ENCODE results near the gene PHAF1.

PHAF1 gene

DNA sequence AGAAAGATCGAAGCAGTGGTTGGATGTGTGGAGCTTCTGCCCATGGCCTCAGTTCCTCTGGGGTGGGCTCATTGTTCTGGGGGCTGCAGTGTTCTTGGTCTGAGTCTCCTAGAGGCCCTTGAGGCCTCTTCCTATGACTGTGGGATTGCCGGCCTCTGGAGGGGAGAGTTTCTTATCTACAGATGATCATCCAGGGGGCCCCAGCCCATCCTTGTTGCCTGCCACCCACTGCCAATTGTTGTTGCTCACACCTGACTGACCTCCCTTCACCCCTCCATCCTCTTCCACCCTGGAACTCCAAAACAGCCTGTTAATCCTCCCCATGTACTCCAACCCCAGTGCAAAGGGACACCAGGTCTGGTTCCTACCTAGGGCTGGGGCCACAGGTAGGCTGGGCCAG is 35.2 kb downstream of the PHAF1 start:
- Histone ChIP-seq H3K27me3 (replicated peaks; ENCODE audit: control insufficient read depth, insufficient read depth, low read length, poor library complexity, severe bottlenecking) (no peaks in the 10 kb centered on the region), H3K36me3 (ENCODE audit: control insufficient read depth, insufficient read depth, low read length) (peaks cover 71% of the 10 kb centered on the region), H3K27ac (ENCODE audit: insufficient read depth, low read length, poor library complexity, severe bottlenecking) (no peak overlapping the region), H3K4me1 (ENCODE audit: control insufficient read depth, insufficient read depth, low read length, poor library complexity, severe bottlenecking) (no peaks in the 10 kb centered on the region), H3K9me3 (ENCODE audit: control insufficient read depth, low read length) (no peaks in the 10 kb centered on the region), H3K4me3 (ENCODE audit: insufficient read depth, low read depth, low read length, poor library complexity, severe bottlenecking) (no peak overlapping the region)
- DNase-seq = no peak

DNA sequence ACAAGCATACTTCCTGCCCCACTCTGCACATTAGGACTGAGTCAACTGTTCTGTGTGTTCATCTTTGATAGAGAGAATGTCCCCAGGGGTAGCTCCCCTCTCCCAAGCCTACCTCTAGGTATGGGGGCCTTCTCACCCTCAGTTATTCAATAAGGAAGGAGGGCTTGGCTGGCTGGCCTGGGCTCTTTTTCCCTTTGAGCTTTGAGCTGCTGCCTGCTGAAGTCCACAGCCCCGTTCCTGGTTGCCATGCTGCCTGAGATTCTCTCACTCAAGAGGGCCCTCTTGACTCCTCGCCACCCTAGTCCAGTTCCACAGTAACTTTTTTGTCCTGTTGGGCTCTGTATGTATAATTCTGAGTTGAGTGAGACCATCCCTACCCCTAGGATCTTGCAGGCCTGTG is 36.0 kb downstream of the PHAF1 start:
- no peak overlapping the region for H3K4me3 ChIP-seq (ENCODE audit: insufficient read depth, low read depth, low read length, poor library complexity, severe bottlenecking)
- H3K9me3 ChIP-seq (ENCODE audit: control insufficient read depth, low read length) = no peaks in the 10 kb centered on the region
- H3K36me3 ChIP-seq (ENCODE audit: control insufficient read depth, insufficient read depth, low read length) = peaks cover 63% of the 10 kb centered on the region
- H3K27ac ChIP-seq (ENCODE audit: insufficient read depth, low read length, poor library complexity, severe bottlenecking) = peak overlapping the region; percentile 2
- H3K27me3 ChIP-seq (replicated peaks; ENCODE audit: control insufficient read depth, insufficient read depth, low read length, poor library complexity, severe bottlenecking) = no peaks in the 10 kb centered on the region
- H3K4me1 ChIP-seq (ENCODE audit: control insufficient read depth, insufficient read depth, low read length, poor library complexity, severe bottlenecking) = no peaks in the 10 kb centered on the region
- no peak for DNase-seq

DNA sequence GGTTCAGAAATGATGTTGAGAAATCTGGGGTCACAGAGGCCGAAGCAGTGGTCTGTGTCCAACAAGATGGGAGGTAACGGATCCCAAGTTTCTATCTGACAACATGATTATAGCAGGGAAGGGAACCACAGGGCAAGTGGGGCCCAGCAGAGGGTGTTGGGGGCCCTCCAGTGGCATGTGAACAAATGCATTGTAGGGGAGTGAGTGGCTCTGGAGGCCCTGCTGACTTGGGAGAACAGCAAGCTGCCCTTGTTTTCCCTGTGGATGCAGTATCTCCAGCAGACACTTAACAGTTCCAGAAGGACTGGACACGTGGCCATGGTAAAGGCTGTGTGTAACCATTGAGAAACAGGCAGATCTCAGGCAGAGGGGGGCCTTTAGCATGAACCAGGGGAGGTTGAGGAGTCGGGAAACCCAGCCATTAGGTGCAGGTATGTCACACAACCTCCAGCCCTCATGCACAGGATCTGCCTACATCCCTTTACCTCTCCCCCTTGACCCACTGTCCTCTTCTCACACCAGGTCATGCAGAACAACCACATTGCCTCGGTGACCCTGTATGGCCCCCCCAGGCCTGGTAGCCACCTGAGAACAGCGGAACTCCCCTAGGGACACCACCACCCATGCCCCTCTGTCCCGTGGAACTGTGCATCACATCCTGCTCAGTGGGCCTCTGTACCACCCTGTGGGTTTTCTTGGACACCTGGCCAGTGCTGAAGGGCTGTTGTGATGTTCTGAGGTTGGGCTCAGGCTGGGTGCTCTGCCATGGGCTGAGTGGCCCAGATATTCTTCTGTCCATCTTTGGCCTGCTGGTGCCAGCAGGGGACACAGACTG is 37.0 kb downstream of the PHAF1 start:
- DNase-seq = no peak
- Histone ChIP-seq H3K27ac (ENCODE audit: insufficient read depth, low read length, poor library complexity, severe bottlenecking) (no peak overlapping the region), H3K4me1 (ENCODE audit: control insufficient read depth, insufficient read depth, low read length, poor library complexity, severe bottlenecking) (peaks cover 4% of the 10 kb centered on the region), H3K4me3 (ENCODE audit: insufficient read depth, low read depth, low read length, poor library complexity, severe bottlenecking) (no peak overlapping the region), H3K9me3 (ENCODE audit: control insufficient read depth, low read length) (no peaks in the 10 kb centered on the region), H3K36me3 (ENCODE audit: control insufficient read depth, insufficient read depth, low read length) (peaks cover 54% of the 10 kb centered on the region), H3K27me3 (replicated peaks; ENCODE audit: control insufficient read depth, insufficient read depth, low read length, poor library complexity, severe bottlenecking) (no peaks in the 10 kb centered on the region)

DNA sequence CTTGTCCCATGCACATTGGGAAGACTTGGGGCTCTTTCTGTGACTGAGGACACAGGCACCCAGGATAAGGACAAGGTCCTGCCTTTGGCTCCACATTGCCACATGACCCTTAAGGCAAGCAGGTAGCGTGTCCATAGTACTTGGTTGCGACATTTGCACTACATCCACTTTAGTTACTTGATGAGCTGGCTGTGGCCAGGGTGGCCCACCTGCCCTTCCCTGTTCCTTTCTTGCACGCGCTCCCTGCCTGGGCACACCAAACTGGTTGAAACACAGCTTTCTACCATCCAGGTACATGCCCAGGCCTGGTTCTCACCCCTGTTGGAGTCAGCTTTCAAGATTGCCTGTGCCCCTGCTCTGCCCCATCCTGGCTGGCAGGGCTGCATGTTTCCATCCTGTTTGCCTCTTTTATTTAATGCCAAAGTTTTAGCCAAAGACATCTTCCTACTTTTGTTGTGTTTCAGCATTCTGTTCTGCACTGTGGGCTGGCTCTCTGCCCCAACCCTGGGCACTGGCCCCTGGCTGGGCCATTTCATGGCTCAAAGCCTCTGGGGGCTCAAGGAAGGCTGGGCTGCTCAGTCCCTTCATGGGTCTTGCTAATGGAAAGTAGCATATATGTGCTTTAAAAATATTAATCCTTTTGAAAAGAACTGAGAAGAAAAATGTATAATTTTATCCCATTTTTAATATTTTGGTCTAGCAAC is 37.8 kb downstream of the PHAF1 start:
- Histone ChIP-seq H3K9me3 (ENCODE audit: control insufficient read depth, low read length) (no peaks in the 10 kb centered on the region), H3K36me3 (ENCODE audit: control insufficient read depth, insufficient read depth, low read length) (peaks cover 45% of the 10 kb centered on the region), H3K4me1 (ENCODE audit: control insufficient read depth, insufficient read depth, low read length, poor library complexity, severe bottlenecking) (peaks cover 4% of the 10 kb centered on the region), H3K27ac (ENCODE audit: insufficient read depth, low read length, poor library complexity, severe bottlenecking) (no peak overlapping the region), H3K4me3 (ENCODE audit: insufficient read depth, low read depth, low read length, poor library complexity, severe bottlenecking) (no peak overlapping the region), H3K27me3 (replicated peaks; ENCODE audit: control insufficient read depth, insufficient read depth, low read length, poor library complexity, severe bottlenecking) (no peaks in the 10 kb centered on the region)
- DNase-seq = no peak

DNA sequence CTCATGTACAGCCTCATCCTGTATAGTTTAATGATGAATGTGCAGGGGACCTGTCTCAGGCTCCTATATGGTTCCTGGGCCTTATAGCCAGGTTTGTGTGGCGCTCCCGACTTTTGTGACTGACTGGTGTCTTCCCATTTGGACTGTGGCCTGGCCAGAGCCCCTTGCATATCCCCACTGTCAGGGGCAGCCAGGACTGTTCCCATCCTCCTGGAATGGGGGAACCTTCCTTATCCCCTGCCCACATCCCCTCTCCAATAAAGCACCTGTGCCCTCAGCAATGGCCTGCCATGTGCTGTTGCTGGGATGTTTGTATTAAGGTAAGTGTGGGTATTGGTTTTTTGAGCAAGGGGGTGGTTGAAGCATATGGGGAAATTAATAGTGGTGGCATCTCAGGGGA is 38.5 kb downstream of the PHAF1 start:
- H3K27me3 ChIP-seq (replicated peaks; ENCODE audit: control insufficient read depth, insufficient read depth, low read length, poor library complexity, severe bottlenecking) = no peaks in the 10 kb centered on the region
- no peak for DNase-seq
- peaks cover 4% of the 10 kb centered on the region for H3K4me1 ChIP-seq (ENCODE audit: control insufficient read depth, insufficient read depth, low read length, poor library complexity, severe bottlenecking)
- no peak overlapping the region for H3K4me3 ChIP-seq (ENCODE audit: insufficient read depth, low read depth, low read length, poor library complexity, severe bottlenecking)
- H3K9me3 ChIP-seq (ENCODE audit: control insufficient read depth, low read length) = no peaks in the 10 kb centered on the region
- H3K27ac ChIP-seq (ENCODE audit: insufficient read depth, low read length, poor library complexity, severe bottlenecking) = no peak overlapping the region
- H3K36me3 ChIP-seq (ENCODE audit: control insufficient read depth, insufficient read depth, low read length) = peaks cover 41% of the 10 kb centered on the region

DNA sequence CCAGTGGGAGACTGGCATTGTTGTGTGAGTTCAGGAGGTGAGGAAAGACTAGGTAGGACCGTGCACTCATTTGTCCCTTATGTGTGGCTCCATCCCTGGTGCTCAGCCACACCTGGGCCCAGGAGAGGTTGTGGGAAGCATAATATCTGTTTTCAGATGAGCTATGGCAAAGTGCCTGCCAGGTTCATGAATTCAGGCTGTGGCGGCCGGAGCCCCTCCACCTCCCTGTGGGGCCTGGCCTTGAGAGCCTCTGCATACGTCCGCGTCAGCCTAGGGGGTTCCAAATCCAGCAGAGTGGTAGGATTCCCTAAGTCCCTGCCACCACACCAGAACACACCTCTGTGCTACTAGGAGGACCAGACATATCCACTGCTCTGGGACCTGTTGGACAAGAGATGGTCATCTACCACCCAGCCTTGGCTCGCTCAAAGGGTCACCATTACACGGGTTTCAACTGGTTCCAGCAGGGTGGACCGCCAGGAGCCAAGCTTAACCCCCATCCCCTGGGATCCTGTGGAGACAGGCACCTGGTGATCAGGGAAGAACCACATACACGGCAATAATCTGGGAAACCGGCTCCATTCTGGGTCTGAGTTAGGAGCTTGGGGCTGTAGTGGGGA is 39.0 kb downstream of the PHAF1 start:
- H3K4me1 ChIP-seq (ENCODE audit: control insufficient read depth, insufficient read depth, low read length, poor library complexity, severe bottlenecking) = peaks cover 8% of the 10 kb centered on the region
- H3K27me3 ChIP-seq (replicated peaks; ENCODE audit: control insufficient read depth, insufficient read depth, low read length, poor library complexity, severe bottlenecking) = no peaks in the 10 kb centered on the region
- H3K4me3 ChIP-seq (ENCODE audit: insufficient read depth, low read depth, low read length, poor library complexity, severe bottlenecking) = no peak overlapping the region
- no peaks in the 10 kb centered on the region for H3K9me3 ChIP-seq (ENCODE audit: control insufficient read depth, low read length)
- no peak for DNase-seq
- peaks cover 37% of the 10 kb centered on the region for H3K36me3 ChIP-seq (ENCODE audit: control insufficient read depth, insufficient read depth, low read length)
- no peak overlapping the region for H3K27ac ChIP-seq (ENCODE audit: insufficient read depth, low read length, poor library complexity, severe bottlenecking)

DNA sequence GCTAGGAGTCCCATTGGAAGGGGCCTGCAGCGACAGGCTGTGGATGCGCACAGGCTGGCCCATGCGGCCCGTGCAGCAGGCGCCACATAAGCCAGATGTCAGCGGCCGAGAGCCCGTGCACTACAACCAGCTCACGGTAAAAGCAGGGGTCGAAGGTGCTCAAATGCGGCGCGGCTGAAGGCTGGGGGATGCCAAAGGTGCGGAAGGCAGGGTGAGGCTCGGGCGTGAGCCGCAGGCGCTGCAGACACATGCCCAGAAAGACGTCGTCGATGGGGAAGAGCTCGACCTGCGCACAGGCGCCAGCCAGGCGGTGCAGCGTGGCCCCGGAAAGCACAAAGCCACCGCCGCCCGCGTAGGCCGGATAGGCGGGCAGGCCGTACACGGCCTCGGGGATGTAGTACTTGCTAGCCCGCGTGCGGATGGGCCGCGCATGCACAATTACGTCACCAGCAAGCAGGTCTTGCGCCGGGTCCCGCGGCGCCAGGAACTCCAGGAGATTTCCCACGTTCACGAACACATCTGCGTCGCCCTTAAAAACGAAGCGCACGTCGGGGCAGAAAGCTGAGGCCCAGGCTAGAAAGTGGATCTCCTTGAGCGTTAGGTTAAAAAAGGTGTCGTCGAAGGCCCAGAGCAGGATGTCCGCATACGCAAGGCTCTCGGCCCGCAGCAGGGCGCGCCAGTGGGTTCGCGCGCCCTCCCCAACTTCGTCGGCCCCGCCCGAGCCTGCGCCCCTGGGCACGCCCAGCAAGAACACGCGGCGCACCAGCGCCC is 39.7 kb downstream of the PHAF1 start:
- Histone ChIP-seq H3K4me1 (ENCODE audit: control insufficient read depth, insufficient read depth, low read length, poor library complexity, severe bottlenecking) (peaks cover 12% of the 10 kb centered on the region), H3K36me3 (ENCODE audit: control insufficient read depth, insufficient read depth, low read length) (peaks cover 31% of the 10 kb centered on the region), H3K27ac (ENCODE audit: insufficient read depth, low read length, poor library complexity, severe bottlenecking) (no peak overlapping the region), H3K27me3 (replicated peaks; ENCODE audit: control insufficient read depth, insufficient read depth, low read length, poor library complexity, severe bottlenecking) (no peaks in the 10 kb centered on the region), H3K4me3 (ENCODE audit: insufficient read depth, low read depth, low read length, poor library complexity, severe bottlenecking) (peak overlapping the region; percentile 78), H3K9me3 (ENCODE audit: control insufficient read depth, low read length) (no peaks in the 10 kb centered on the region)
- no peak for DNase-seq

DNA sequence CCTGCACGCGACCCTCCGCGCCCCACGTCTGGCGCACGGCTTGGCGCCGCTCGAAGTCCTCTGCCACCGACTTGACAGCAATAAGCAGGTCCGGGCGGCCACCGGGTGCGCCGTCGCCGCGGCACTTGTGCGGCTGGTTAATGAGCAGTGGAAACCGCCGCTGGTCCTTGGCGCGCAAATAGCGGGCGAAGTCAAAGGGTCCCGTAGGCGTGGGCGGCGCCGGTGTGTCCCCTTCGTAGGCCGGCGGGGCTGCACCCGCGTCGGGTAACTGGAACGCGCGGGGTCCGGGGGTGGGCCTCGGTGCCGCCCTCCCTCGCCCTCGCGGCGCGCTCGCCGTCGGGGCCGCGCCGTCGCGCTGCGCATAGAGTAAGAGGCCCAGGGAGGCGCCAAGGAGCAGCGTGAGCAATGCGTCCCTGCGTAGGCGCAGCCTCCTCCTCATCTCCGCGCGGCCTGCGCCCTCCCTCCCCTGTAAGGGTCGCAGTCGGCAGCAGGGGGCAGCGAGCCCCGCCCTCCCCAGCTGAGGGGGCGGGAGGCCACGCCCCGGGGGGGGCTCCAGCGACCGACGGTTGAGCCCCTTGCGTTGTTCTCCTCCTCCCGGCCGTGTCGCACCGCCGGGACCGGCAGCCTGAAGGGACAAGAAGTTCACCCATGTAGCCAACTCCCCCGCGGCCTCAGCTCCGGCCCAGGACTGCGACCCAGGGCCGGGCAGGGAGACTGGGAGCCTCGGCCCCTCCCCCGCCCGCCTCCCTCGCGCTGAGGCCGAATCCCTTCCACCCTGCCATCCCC is 40.5 kb downstream of the PHAF1 start:
- no peak for DNase-seq
- Histone ChIP-seq H3K27ac (ENCODE audit: insufficient read depth, low read length, poor library complexity, severe bottlenecking) (peak overlapping the region; percentile 53), H3K27me3 (replicated peaks; ENCODE audit: control insufficient read depth, insufficient read depth, low read length, poor library complexity, severe bottlenecking) (no peaks in the 10 kb centered on the region), H3K4me1 (ENCODE audit: control insufficient read depth, insufficient read depth, low read length, poor library complexity, severe bottlenecking) (peaks cover 15% of the 10 kb centered on the region), H3K9me3 (ENCODE audit: control insufficient read depth, low read length) (no peaks in the 10 kb centered on the region), H3K36me3 (ENCODE audit: control insufficient read depth, insufficient read depth, low read length) (peaks cover 24% of the 10 kb centered on the region), H3K4me3 (ENCODE audit: insufficient read depth, low read depth, low read length, poor library complexity, severe bottlenecking) (peak overlapping the region; percentile 78)

DNA sequence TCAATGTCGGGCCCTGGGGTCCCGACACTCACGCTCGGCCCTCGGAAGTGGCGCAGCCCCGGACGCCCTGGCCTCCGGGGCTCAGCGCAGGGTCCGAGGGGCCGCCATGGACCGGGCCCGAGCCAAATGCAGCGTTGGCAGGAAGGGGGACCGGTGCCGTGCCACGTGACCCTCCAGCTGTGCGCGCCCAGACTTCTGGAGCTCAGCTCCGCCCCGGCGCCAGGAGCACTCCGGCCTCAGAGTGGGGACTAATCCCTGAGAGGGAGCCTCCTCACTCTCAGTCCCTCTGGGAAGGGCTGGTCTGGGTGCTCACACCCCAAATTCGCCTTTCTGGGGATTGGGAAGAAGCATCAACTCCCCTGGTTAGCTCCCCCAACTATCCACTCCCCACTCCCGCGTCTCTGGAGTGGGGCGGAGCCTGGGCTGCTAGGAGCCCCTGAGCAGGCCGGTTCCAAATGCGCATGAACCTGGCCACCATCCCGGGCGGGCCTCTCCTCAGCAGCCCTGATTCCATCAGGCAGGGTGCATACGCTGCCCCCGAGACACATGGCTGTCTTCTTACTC is 41.2 kb downstream of the PHAF1 start, which contains the start of gene B3GNT9:
Gene B3GNT9, minus strand, starts transcription at position 166 of the 564 bp plus-strand sequence. CDS start 513 bp downstream, outside the sequence.
- Histone ChIP-seq H3K27ac (ENCODE audit: insufficient read depth, low read length, poor library complexity, severe bottlenecking) (peak within 1 kb of the TSS; percentile 53), H3K9me3 (ENCODE audit: control insufficient read depth, low read length) (no peaks in the 10 kb centered on the region), H3K4me1 (ENCODE audit: control insufficient read depth, insufficient read depth, low read length, poor library complexity, severe bottlenecking) (peaks cover 21% of the 10 kb centered on the region), H3K36me3 (ENCODE audit: control insufficient read depth, insufficient read depth, low read length) (peaks cover 17% of the 10 kb centered on the region), H3K27me3 (replicated peaks; ENCODE audit: control insufficient read depth, insufficient read depth, low read length, poor library complexity, severe bottlenecking) (no peaks in the 10 kb centered on the region), H3K4me3 (ENCODE audit: insufficient read depth, low read depth, low read length, poor library complexity, severe bottlenecking) (peak within 1 kb of the TSS; percentile 78)
- DNase-seq = no peak
